ENCODE measurements around the gene NEURL1. TPM values are rescaled to one million over a fixed set of nuclear protein-coding genes. Genes with fewer than 3 reads are reported as not detected.

NEURL1 gene
- total RNA-seq, 4 donors from 2014 or later, result 0.39 to 0.60 TPM; not detected in 2

- Histone ChIP-seq H3K27ac (no peak overlapping the region), H3K9me3 (no peaks in the 10 kb centered on the region), H3K4me3 (no peak overlapping the region), H3K4me1 (peaks cover 0 to 30% (median 11%) of the 10 kb centered on the region in 4 donors), H3K27me3 (peaks cover 0 to 39% of the 10 kb centered on the region in 2 donors), H3K36me3 (no peaks in the 10 kb centered on the region)
- DNase-seq (ENCODE audit: low spot score in 2 of 2), result no peak
- WGBS, 2 donors, result 57 to 73% methylated on average over 7 of the region's 7 CpGs
- TF ChIP-seq CTCF (IDR thresholded peaks at IDR 0.05) (no peak), EP300 (IDR thresholded peaks at IDR 0.05) (no peak)
Observed at GRCh38 chr10:103491729-103492364, 1.7 kb upstream of the NEURL1 start.

GRCh38 chr10:103492655-103493261, 747 bp upstream of the NEURL1 start:
- H3K27ac ChIP-seq, result no peak overlapping the region
- no peaks in the 10 kb centered on the region for H3K36me3 ChIP-seq
- peaks cover 0 to 42% of the 10 kb centered on the region in 2 donors for H3K27me3 ChIP-seq
- WGBS, 2 donors, result 68 to 71% methylated on average over 2 to 5 of the region's 5 CpGs
- DNase-seq (ENCODE audit: low spot score in 2 of 2), result no peak
- no peaks in the 10 kb centered on the region for H3K9me3 ChIP-seq
- no peak for TF ChIP-seq EP300 (IDR thresholded peaks at IDR 0.05)
- TF ChIP-seq POLR2A (IDR thresholded peaks at IDR 0.05), result no peak
- no peak for TF ChIP-seq CTCF (IDR thresholded peaks at IDR 0.05)
- H3K4me1 ChIP-seq, result peaks cover 0 to 30% (median 11%) of the 10 kb centered on the region in 4 donors
- peak overlapping the region in 2 of 4 donors; percentile 52 to 54 for H3K4me3 ChIP-seq

GRCh38 chr10:103493916-103494877, 692 bp downstream of the NEURL1 start:
- H3K4me1 ChIP-seq, result peaks cover 0 to 30% (median 11%) of the 10 kb centered on the region in 4 donors
- H3K4me3 ChIP-seq, result peak overlapping the region in 3 of 4 donors; percentile 25 to 54 (median 50)
- peaks cover 0 to 47% of the 10 kb centered on the region in 2 donors for H3K27me3 ChIP-seq
- TF ChIP-seq CTCF (IDR thresholded peaks at IDR 0.05) (no peak), POLR2A (IDR thresholded peaks at IDR 0.05) (no peak), EP300 (IDR thresholded peaks at IDR 0.05) (no peak)
- H3K36me3 ChIP-seq, result no peaks in the 10 kb centered on the region
- no peak for DNase-seq (ENCODE audit: low spot score in 2 of 2)
- no peaks in the 10 kb centered on the region for H3K9me3 ChIP-seq
- no peak overlapping the region for H3K27ac ChIP-seq
- 5% methylated on average over 13 to 47 of the region's 92 CpGs for WGBS, 2 donors

GRCh38 chr10:103495321-103495720, 1.8 kb downstream of the NEURL1 start:
- peaks cover 0 to 30% (median 11%) of the 10 kb centered on the region in 4 donors for H3K4me1 ChIP-seq
- TF ChIP-seq CTCF (IDR thresholded peaks at IDR 0.05), result no peak
- TF ChIP-seq EP300 (IDR thresholded peaks at IDR 0.05), result no peak
- TF ChIP-seq POLR2A (IDR thresholded peaks at IDR 0.05), result no peak
- H3K27ac ChIP-seq, result no peak overlapping the region
- H3K4me3 ChIP-seq, result no peak overlapping the region
- H3K27me3 ChIP-seq, result peaks cover 0 to 54% of the 10 kb centered on the region in 2 donors
- 79 to 84% methylated on average over 3 of the region's 3 CpGs for WGBS, 2 donors
- no peaks in the 10 kb centered on the region for H3K9me3 ChIP-seq
- no peak for DNase-seq (ENCODE audit: low spot score in 2 of 2)
- H3K36me3 ChIP-seq, result no peaks in the 10 kb centered on the region

All from tibial nerve (tissue), 4 donors.